ENCODE results near the gene NTRK2. TPM values are rescaled to one million over a fixed set of nuclear protein-coding genes. Genes with fewer than 3 reads are reported as not detected.

Gene NTRK2
- total RNA-seq, 1 experiment from 2014 or later = not detected

- H3K79me2 ChIP-seq (ENCODE audit: insufficient read depth, low read length) = no peaks in the 10 kb centered on the region
- intact Hi-C loops (cut with micrococcal nuclease) = no loop called here
- no peak overlapping the region for H3K4me2 ChIP-seq (ENCODE audit: low read length)
- ATAC-seq = no peak
- no peaks in the 10 kb centered on the region for H3K36me3 ChIP-seq (ENCODE audit: control insufficient read depth in 1 of 2, insufficient read depth in 2 of 2, low read length in 2 of 2)
- H2AFZ ChIP-seq (ENCODE audit: low read depth, low read length, poor library complexity, severe bottlenecking) = no peak overlapping the region
- no peaks in the 10 kb centered on the region for H4K20me1 ChIP-seq (ENCODE audit: insufficient read depth)
- H3K9me3 ChIP-seq (ENCODE audit: control insufficient read depth in 1 of 2, insufficient read depth in 1 of 2, low read depth in 1 of 2, low read length in 2 of 2) = no peaks in the 10 kb centered on the region
- TF ChIP-seq YY1 (IDR thresholded peaks at IDR 0.05; ENCODE audit: extremely low read depth, insufficient replicate concordance, low read depth, low read length) (no peak), CBX3 (IDR thresholded peaks at IDR 0.05; ENCODE audit: low read depth) (no peak), JUND (IDR thresholded peaks at IDR 0.05) (no peak), SRF (IDR thresholded peaks at IDR 0.05; ENCODE audit: low read depth) (no peak), EGR1 (IDR thresholded peaks at IDR 0.05; ENCODE audit: low read depth) (no peak), SP1 (IDR thresholded peaks at IDR 0.05; ENCODE audit: low read depth) (no peak), CEBPB (IDR thresholded peaks at IDR 0.05; ENCODE audit: low read depth) (no peak), SIN3A (IDR thresholded peaks at IDR 0.05; ENCODE audit: low read depth) (no peak), ATF3 (IDR thresholded peaks at IDR 0.05) (no peak), POLR2A (IDR thresholded peaks at IDR 0.05; ENCODE audit: borderline replicate concordance, extremely low read depth, insufficient read depth, insufficient read length) (no peak), RAD21 (IDR thresholded peaks at IDR 0.05; ENCODE audit: low read depth) (no peak), CTCF (IDR thresholded peaks at IDR 0.05 in 2 of 3, conservative IDR thresholded peaks at IDR 0.05 in 1 of 3; ENCODE audit: borderline replicate concordance in 1 of 3, insufficient read depth in 1 of 3, low read depth in 2 of 3, low read length in 2 of 3) (no peak)
- RAD21 ChIA-PET (ENCODE audit: low non-redundant PET in 1 of 2, low total read pairs in 2 of 2, uncharacterized antibody in 2 of 2, unreplicated experiment in 2 of 2) = no interaction called here
- no peak overlapping the region for H3K27ac ChIP-seq (ENCODE audit: low read depth, low read length)
- no peak overlapping the region for H3K4me3 ChIP-seq (replicated peaks in 1 of 2; ENCODE audit: low read depth in 1 of 2, low read length in 2 of 2)
- DNase-seq (ENCODE audit: low read depth, low spot score) = no peak
- H3K4me1 ChIP-seq (ENCODE audit: control insufficient read depth in 1 of 2, insufficient read depth in 2 of 2, low read length in 2 of 2) = peaks cover 0 to 8% of the 10 kb centered on the region in 2 experiments; a peak in 2 of 4 replicates
- H3K27me3 ChIP-seq (ENCODE audit: insufficient read depth, low read length) = no peaks in the 10 kb centered on the region
- BruUV-seq (replicated peaks) = no TSS peak
- no peaks in the 10 kb centered on the region for H3K9me2 ChIP-seq (ENCODE audit: insufficient read depth)
- CTCF ChIA-PET = no interaction called here
- POLR2A ChIA-PET = no interaction called here
- no peak overlapping the region for H3K9ac ChIP-seq (ENCODE audit: low read length)
Measured at GRCh38 chr9:84858364-84858763, 188.8 kb downstream of the NTRK2 start.

Data from HCT116 (cell line).